Forelimb muscle (tissue), 1 donor: ENCODE results near the gene ICAM1. TPM values are rescaled to one million over a fixed set of nuclear protein-coding genes. Genes with fewer than 3 reads are reported as not detected.
A peak's percentile ranks its signal among the peaks of the same experiment; 100 is the strongest.
"Not testable (repeated sequence)": the region's sequence is repeated elsewhere in the genome, so short reads cannot be mapped to it uniquely, and the experiment has no call there.

Source experiments
- DNase-seq: peaks from one replicate; pipeline ENCODE4 v3.0.0-alpha.2; 2013; ENCODE audit warnings: low read depth
- polyA plus RNA-seq: library from polyadenylated mRNA; unstranded; fragments of 120-200 nt; gene quantifications from one replicate; pipeline ENCODE4 v1.2.1, GENCODE V29; 2013; ENCODE audit not compliant: insufficient read length

ICAM1 gene, protein sequence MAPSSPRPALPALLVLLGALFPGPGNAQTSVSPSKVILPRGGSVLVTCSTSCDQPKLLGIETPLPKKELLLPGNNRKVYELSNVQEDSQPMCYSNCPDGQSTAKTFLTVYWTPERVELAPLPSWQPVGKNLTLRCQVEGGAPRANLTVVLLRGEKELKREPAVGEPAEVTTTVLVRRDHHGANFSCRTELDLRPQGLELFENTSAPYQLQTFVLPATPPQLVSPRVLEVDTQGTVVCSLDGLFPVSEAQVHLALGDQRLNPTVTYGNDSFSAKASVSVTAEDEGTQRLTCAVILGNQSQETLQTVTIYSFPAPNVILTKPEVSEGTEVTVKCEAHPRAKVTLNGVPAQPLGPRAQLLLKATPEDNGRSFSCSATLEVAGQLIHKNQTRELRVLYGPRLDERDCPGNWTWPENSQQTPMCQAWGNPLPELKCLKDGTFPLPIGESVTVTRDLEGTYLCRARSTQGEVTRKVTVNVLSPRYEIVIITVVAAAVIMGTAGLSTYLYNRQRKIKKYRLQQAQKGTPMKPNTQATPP
- polyA plus RNA-seq = 6.3 TPM

GRCh38 chr19:10270616-10271394, at the start of gene ICAM1:
Gene ICAM1, plus strand, starts transcription at chr19:10271120. Its CDS starts 40 bp downstream, at chr19:10271160.
- DNase-seq = no peak

DNA sequence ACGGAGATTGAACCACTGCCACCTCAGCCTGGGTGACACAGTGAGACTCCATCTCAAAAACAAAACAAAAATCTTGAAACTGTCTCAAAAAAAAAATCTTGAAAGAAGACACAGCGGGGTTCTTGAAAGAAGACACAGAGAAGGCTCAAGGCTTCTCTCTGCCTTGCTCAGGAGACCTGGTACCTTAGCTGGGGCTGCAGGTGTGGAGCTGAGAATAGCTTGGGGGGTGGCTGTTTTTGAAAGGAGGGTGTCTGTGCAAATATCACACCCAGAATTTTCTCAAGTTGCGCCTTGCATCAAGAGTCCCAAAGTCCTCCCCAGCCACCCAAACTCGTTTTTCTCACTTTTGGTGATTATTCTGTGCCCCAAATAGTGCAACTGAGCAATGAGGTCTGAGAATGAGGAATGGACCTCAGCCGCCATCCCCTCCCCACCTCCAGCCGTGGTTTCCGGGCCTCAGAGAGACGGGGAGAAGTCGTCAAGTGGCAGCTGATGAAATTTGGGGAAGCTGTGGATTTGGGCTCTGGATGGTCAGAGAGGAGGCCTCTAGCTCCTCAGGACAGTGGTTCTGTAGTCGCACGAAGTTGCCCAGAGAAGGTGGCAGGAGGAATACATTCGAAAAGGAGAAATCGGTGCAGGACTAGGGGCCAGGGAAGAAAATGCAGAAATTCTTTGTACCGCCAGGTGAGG, 48.6 kb upstream of the ICAM1 start:
- no peak for DNase-seq

DNA sequence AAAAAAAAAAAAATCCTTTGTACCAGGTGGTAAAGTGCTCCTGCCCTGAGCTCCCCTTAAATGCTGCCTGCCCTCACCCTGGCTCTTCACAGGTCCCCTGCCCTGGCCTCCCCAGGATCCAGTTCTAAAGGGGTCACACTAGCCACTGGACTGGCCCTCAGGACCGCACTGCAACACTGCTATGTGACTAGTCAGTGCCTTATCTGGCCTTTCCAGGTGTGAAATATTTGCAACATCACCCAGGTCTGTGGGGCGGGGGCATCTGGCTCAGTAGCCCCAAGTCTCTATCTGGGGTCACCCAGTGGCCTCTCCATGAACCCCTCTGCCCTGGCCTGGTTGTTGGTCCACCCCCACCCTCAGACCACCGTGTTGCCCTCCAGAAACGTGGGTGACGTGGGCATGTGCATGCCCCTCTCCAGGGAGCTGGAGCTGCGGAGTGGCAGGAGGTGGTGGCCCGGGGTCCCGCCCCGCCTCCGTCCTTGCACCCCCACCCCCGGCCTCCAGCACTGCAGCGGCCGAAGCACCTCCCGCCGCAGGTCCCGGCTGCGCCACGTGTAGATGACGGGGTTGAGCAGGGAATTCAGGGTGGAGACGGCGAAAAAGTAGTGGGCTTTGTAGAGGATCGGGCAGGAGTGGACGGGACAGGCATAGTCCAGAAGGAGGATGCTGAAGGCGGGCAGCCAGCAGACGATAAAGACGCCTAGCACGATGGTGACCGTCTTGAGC, 47.3 kb upstream of the ICAM1 start:
- no peak for DNase-seq

DNA sequence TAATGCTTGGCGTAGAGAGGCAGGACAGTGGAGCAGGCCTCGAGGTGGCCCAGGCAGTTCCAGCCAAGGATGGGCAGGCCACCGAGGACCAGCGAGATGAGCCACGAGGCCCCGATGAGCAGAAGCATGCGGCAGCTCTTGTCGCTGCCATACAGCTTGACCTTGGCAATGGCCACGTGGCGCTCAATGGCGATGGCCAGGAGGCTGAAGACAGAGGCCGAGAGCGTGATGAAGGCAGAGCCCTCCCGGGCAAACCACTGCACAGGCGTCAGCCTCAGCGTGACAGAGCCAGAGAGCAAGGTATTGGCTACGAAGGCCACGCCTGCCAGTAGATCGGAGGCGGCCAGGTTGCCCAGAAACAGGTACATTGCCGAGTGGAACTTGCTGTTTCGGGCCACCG, 46.6 kb upstream of the ICAM1 start:
- DNase-seq = no peak

GRCh38 chr19:10226021-10226375, 44.9 kb upstream of the ICAM1 start:
- no peak for DNase-seq

GRCh38 chr19:10226376-10227025, 44.4 kb upstream of the ICAM1 start:
- DNase-seq = peak; percentile 89

DNA sequence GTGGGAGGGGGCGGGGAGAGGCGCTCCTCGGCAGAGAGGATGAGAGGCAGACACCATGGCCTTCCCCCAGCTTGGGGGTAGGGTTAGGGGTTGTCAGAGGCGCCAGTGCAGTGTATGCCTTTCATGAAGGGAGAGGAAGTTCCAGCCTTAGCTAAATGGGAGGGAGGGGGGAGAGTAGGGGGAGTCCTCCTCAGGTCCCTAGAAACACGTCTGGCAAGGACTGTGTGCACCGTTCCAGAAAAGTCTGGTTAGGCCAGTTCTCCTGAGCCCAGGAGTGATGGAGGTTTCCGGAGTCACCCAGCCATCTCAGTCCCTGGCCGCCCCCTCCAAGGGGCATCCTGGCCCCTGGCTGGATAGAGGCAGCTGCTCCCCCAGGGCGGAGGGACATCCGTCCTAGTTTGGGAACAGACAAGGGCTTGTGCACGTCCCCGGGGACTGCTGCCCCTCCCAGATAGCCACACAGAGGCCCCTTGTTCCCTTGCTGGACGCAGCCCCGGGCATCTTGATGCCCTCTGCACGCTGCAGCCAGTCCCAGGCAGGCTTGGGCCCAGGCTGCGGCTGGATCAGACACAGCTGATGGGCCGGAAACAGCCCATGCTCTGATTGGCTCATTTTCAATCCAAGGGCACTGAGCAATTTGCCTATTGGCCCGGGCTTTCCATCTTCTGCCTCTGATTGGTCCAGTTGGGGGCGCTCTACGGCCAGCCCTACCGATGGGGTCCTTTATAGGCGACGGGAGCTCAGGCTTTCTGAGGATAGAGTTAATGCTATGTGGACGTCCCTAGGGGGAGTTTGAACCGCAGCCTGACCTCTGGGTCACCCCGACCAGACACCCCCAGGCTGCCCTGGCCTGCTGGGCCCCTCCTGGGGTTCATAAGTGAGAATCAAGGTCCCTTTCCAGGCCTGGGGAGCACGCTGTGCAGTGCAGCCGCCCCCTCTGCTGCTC, 43.6 kb upstream of the ICAM1 start:
- peak; percentile 71 for DNase-seq

DNA sequence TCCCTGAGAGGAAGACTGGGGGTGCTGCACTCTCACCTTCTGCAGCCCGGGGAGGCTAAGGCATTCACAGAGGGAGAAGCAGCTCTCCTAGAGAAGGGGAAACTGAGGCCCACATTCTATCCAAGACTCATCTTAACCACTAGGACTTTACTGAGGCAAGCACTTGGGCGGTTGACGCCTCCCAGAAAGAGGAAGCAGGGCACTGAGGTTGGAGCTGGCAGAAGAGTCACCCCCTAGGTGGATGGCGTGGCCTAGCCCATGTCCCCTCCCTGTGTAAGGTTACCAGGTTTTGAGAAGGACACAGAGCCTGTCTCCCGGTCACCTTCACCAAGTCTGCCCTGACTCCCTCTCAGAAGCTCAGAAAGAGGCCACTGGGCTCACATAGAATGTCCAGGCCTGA, 42.5 kb upstream of the ICAM1 start:
- no peak for DNase-seq

DNA sequence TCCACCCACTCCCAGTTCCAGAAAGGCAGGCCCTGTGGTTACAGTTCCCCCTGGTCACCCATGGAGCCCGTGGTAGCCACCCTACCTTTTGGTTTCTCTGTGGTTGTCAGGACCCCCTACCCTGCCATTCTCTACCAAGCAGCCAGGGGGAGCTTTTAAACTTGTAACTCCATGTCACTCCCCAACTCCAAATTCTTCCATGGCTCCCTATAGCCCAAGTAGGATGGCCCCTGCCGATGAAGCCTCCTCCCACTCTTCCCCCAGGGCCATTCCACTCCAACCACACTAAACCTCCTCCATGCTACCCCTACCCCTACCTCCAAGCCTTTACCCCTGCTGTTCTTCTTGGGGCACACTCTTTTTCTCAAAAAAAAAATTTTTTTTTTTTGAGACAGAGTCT, 42.0 kb upstream of the ICAM1 start:
- DNase-seq = no peak

GRCh38 chr19:10230173-10230860, 40.6 kb upstream of the ICAM1 start:
- no peak for DNase-seq

GRCh38 chr19:10230861-10231611, 39.9 kb upstream of the ICAM1 start, which contains the start of gene S1PR2:
Gene S1PR2, minus strand, starts transcription at chr19:10231331. Its CDS starts 6,426 bp downstream, at chr19:10224905.
- no peak for DNase-seq

DNA sequence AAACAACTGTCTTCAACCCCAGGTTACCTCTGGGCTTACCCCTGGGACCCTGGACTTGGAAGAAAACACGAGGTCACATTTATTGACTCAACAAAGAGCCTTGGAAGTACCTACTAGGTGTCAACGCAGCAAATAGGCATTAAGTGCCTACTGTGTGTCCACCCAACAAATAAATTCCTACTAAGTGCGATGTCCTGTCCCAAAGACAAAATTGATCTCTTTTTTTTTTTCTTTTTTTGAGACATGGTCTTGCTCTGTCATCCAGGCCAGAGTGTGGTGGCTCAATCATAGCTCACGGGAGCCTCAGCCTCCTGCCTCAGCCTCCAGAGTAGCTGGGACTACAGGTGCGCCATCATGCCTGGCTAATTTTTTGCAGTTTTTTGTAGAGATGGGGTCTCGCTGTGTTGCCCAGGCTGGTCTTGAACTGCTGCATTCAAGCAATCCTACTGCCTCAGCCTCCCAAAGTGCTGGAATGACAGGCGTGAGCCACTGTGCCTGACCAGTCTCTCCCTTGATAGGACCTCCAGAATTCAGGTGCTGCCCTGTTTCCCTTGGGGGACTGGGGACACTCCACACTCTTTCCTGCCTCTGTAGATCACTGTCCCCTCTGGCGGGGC, 39.2 kb upstream of the ICAM1 start:
- DNase-seq = no peak

DNA sequence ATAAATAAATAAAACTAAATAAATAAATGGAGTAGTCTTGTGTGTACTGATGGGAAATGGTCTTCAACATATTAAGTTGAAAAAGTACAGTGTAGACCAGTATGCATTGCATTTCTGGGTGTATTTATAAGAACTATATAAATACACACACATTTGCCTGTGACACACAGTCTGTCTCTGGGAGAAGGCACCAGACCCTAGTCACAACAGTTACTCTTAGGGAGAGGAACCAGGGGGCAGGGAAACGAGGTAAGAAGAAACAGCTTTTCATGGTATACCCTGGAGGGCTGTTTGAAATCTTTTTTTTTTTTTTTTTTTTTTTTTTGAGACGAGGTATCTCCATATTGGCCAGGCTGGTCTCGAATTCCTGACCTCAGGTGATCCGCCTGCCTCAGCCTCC, 37.0 kb upstream of the ICAM1 start:
- no peak for DNase-seq

DNA sequence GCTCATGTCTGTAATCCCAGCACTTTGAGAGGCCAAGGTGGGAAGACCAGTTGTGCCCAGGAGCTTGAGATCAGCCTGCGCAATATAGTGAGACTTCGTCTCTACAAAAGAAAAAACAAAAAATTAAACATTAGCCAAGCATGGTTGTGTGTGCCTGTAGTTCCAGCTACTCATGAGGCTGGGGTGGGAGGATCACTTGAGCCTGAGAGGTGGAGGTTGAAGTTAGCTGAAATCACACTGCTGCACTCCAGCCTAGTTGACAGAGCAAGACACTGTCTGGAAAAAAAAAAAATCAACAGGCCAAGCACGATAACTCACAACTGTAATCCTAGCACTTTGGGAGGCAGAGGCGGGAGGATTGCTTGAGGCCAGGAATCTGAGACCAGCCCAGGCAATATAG, 35.9 kb upstream of the ICAM1 start:
- no peak for DNase-seq

DNA sequence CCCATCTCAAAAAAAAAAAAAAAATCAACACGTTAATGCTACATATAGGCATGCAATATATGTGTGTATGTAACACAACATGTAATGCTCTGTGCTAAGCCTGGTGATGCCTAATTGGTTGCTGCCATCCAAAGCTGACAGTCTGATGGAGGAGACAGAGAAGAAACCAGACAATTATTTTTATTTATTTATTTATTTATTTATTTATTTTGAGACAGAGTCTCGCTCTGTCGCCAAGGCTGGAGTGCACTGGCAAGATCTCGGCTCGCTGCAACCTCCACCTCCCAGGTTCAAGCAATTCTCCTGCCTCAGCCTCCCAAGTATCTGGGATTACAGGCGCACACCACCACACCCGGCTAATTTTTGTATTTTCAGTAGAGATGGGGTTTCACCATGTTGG, 35.5 kb upstream of the ICAM1 start:
- DNase-seq = not testable (repeated sequence)

- no peak for DNase-seq
These were observed 33.2 kb upstream of the ICAM1 start for GRCh38 chr19:10237702-10238101.

- peak; percentile 88 for DNase-seq
These were observed 32.6 kb upstream of the ICAM1 start for GRCh38 chr19:10238172-10238783.
